Esophagus muscularis mucosa (tissue), 4 donors: ENCODE data around the gene TBX18.

Experiments used
- CTCF ChIP-seq, 3 experiments: fragments of 200-600 bp in 2 of 3; fragments of 450-650 bp in 1 of 3; sonication (generic) in 2 of 3; IDR thresholded peaks; one replicate each; pipeline ENCODE4 v1.5.1; 2017 to 2019; ENCODE audit warnings: antibody characterized with exemption in 3 of 3, mild to moderate bottlenecking in 2 of 3, moderate library complexity in 1 of 3
- EP300 ChIP-seq: sonication (generic); formaldehyde crosslinking; IDR thresholded peaks from one replicate; pipeline ENCODE4 v1.6.1; 2017; ENCODE audit warnings: antibody characterized with exemption
- POLR2A ChIP-seq: fragments of 450-650 bp; IDR thresholded peaks from one replicate; pipeline ENCODE4 v1.6.1; 2017; ENCODE audit warnings: antibody characterized with exemption, moderate library complexity, mild to moderate bottlenecking, low read depth
- POLR2AphosphoS5 ChIP-seq, 2 donors: sonication (generic); formaldehyde crosslinking; IDR thresholded peaks; one replicate each; pipeline ENCODE4 v1.6.1; 2017; ENCODE audit warnings: antibody characterized with exemption in 2 of 2

GRCh38 chr6:84772428-84773132 is 8.2 kb upstream of the TBX18 start:
- no peak for TF ChIP-seq POLR2A
- TF ChIP-seq EP300, result no peak
- TF ChIP-seq CTCF (IDR thresholded peaks at IDR 0.05), result no peak
- no peak for TF ChIP-seq POLR2AphosphoS5 (IDR thresholded peaks at IDR 0.05)
